ENCODE results near the gene TMEM170B. TPM values are rescaled to one million over a fixed set of nuclear protein-coding genes. Genes with fewer than 3 reads are reported as not detected.
"Not testable (repeated sequence)": the region's sequence is repeated elsewhere in the genome, so short reads cannot be mapped to it uniquely, and the experiment has no call there.

Gene TMEM170B
- total RNA-seq, 2 experiments from 2014 or later, result 1.4 to 1.6 TPM

GRCh38 chr6:11538819-11539468, 1.4 kb downstream of the TMEM170B start:
- Mint-ChIP-seq H3K9me3 (no peaks in the 10 kb centered on the region), H3K4me1 (peaks cover 9% of the 10 kb centered on the region), H3K27ac (no peak overlapping the region), H3K36me3 (no peaks in the 10 kb centered on the region), H3K4me3 (peak overlapping the region; percentile 77), H3K27me3 (peaks cover 35% of the 10 kb centered on the region)
- POLR2A ChIA-PET, result no interaction called here
- no peak for ATAC-seq (ENCODE audit: low read depth)
- DNase-seq, result no peak

- no peak overlapping the region for H3K27ac Mint-ChIP-seq
- H3K27me3 Mint-ChIP-seq, result peaks cover 9% of the 10 kb centered on the region
- no peaks in the 10 kb centered on the region for H3K9me3 Mint-ChIP-seq
- H3K36me3 Mint-ChIP-seq, result no peaks in the 10 kb centered on the region
- H3K4me3 Mint-ChIP-seq, result no peak overlapping the region
- DNase-seq, result no peak
- POLR2A ChIA-PET, result no interaction called here
- ATAC-seq (ENCODE audit: low read depth), result no peak
- H3K4me1 Mint-ChIP-seq, result peaks cover 4% of the 10 kb centered on the region
Observed at GRCh38 chr6:11542863-11543262, 5.3 kb downstream of the TMEM170B start.

GRCh38 chr6:11543919-11544518, 6.5 kb downstream of the TMEM170B start:
- POLR2A ChIA-PET, result no interaction called here
- Mint-ChIP-seq H3K27me3 (peaks cover 4% of the 10 kb centered on the region), H3K27ac (no peak overlapping the region), H3K36me3 (no peaks in the 10 kb centered on the region), H3K4me1 (no peaks in the 10 kb centered on the region), H3K9me3 (no peaks in the 10 kb centered on the region), H3K4me3 (no peak overlapping the region)
- ATAC-seq (ENCODE audit: low read depth), result no peak
- no peak for DNase-seq

GRCh38 chr6:11547846-11548245, 10.3 kb downstream of the TMEM170B start:
- not testable (repeated sequence) for H3K27me3 Mint-ChIP-seq, H3K36me3 Mint-ChIP-seq

GRCh38 chr6:11548578-11548977, 11.0 kb downstream of the TMEM170B start:
- H3K4me1 Mint-ChIP-seq; H3K27me3 Mint-ChIP-seq; POLR2A ChIA-PET; DNase-seq; H3K27ac Mint-ChIP-seq; H3K4me3 Mint-ChIP-seq; H3K36me3 Mint-ChIP-seq; H3K9me3 Mint-ChIP-seq; ATAC-seq (ENCODE audit: low read depth): not testable (repeated sequence)

More at GRCh38 chr6:11547846-11548245, 10.3 kb downstream of the TMEM170B start:
- DNase-seq; H3K27ac Mint-ChIP-seq; POLR2A ChIA-PET; H3K9me3 Mint-ChIP-seq; ATAC-seq (ENCODE audit: low read depth); H3K4me1 Mint-ChIP-seq; H3K4me3 Mint-ChIP-seq: not testable (repeated sequence)

GRCh38 chr6:11551053-11551452, 13.5 kb downstream of the TMEM170B start:
- ATAC-seq (ENCODE audit: low read depth), result no peak

GRCh38 chr6:11552442-11552841, 14.9 kb downstream of the TMEM170B start:
- DNase-seq, result no peak
- H3K27ac Mint-ChIP-seq, result no peak overlapping the region
- H3K9me3 Mint-ChIP-seq, result no peaks in the 10 kb centered on the region
- H3K27me3 Mint-ChIP-seq, result no peaks in the 10 kb centered on the region
- no peak for ATAC-seq (ENCODE audit: low read depth)
- POLR2A ChIA-PET, result no interaction called here
- H3K4me1 Mint-ChIP-seq, result peaks cover 7% of the 10 kb centered on the region
- H3K36me3 Mint-ChIP-seq, result no peaks in the 10 kb centered on the region
- no peak overlapping the region for H3K4me3 Mint-ChIP-seq

More at GRCh38 chr6:11551053-11551452, 13.5 kb downstream of the TMEM170B start:
- Mint-ChIP-seq H3K36me3 (no peaks in the 10 kb centered on the region), H3K4me1 (peaks cover 7% of the 10 kb centered on the region), H3K9me3 (no peaks in the 10 kb centered on the region), H3K27me3 (no peaks in the 10 kb centered on the region), H3K4me3 (no peak overlapping the region), H3K27ac (no peak overlapping the region)
- DNase-seq, result no peak
- POLR2A ChIA-PET, result no interaction called here

- Mint-ChIP-seq H3K9me3 (no peaks in the 10 kb centered on the region), H3K27ac (no peak overlapping the region), H3K27me3 (no peaks in the 10 kb centered on the region), H3K36me3 (no peaks in the 10 kb centered on the region), H3K4me1 (peaks cover 7% of the 10 kb centered on the region), H3K4me3 (no peak overlapping the region)
- ATAC-seq (ENCODE audit: low read depth) (no peak), DNase-seq (no peak)
- POLR2A ChIA-PET, result no interaction called here
Observed at GRCh38 chr6:11553824-11554223, 16.3 kb downstream of the TMEM170B start.

- no peaks in the 10 kb centered on the region for H3K9me3 Mint-ChIP-seq
- H3K27me3 Mint-ChIP-seq, result no peaks in the 10 kb centered on the region
- no peaks in the 10 kb centered on the region for H3K36me3 Mint-ChIP-seq
- no peak overlapping the region for H3K27ac Mint-ChIP-seq
- ATAC-seq (ENCODE audit: low read depth) (no peak), DNase-seq (no peak)
- H3K4me3 Mint-ChIP-seq, result no peak overlapping the region
- peaks cover 4% of the 10 kb centered on the region for H3K4me1 Mint-ChIP-seq
- POLR2A ChIA-PET, result no interaction called here
Observed at GRCh38 chr6:11556309-11556708, 18.8 kb downstream of the TMEM170B start.

GRCh38 chr6:11563793-11564192, 26.2 kb downstream of the TMEM170B start:
- POLR2A ChIA-PET, result no interaction called here
- Mint-ChIP-seq H3K27me3 (no peaks in the 10 kb centered on the region), H3K27ac (no peak overlapping the region), H3K4me1 (peaks cover 2% of the 10 kb centered on the region), H3K36me3 (no peaks in the 10 kb centered on the region), H3K9me3 (no peaks in the 10 kb centered on the region), H3K4me3 (no peak overlapping the region)
- DNase-seq, result no peak
- no peak for ATAC-seq (ENCODE audit: low read depth)

GRCh38 chr6:11566609-11567008, 29.1 kb downstream of the TMEM170B start:
- Mint-ChIP-seq H3K36me3 (no peaks in the 10 kb centered on the region), H3K27ac (no peak overlapping the region), H3K9me3 (no peaks in the 10 kb centered on the region), H3K27me3 (no peaks in the 10 kb centered on the region), H3K4me3 (no peak overlapping the region), H3K4me1 (peaks cover 2% of the 10 kb centered on the region)
- POLR2A ChIA-PET, result no interaction called here
- ATAC-seq (ENCODE audit: low read depth), result no peak
- DNase-seq, result no peak

- Mint-ChIP-seq H3K27ac (no peak overlapping the region), H3K9me3 (no peaks in the 10 kb centered on the region), H3K27me3 (no peaks in the 10 kb centered on the region), H3K4me1 (peaks cover 3% of the 10 kb centered on the region), H3K36me3 (no peaks in the 10 kb centered on the region), H3K4me3 (no peak overlapping the region)
- POLR2A ChIA-PET, result no interaction called here
- no peak for ATAC-seq (ENCODE audit: low read depth)
- DNase-seq, result no peak
Observed at GRCh38 chr6:11571073-11571472, 33.5 kb downstream of the TMEM170B start.

GRCh38 chr6:11575408-11576033, 38.0 kb downstream of the TMEM170B start:
- Mint-ChIP-seq H3K36me3 (no peaks in the 10 kb centered on the region), H3K27ac (no peak overlapping the region), H3K4me1 (peaks cover 3% of the 10 kb centered on the region), H3K9me3 (no peaks in the 10 kb centered on the region), H3K27me3 (no peaks in the 10 kb centered on the region), H3K4me3 (no peak overlapping the region)
- POLR2A ChIA-PET, result interaction anchor here (0.7 kb wide), 1 partner anchor 479 kb away, joined by 3 read pairs; no protein-coding TSS in a partner anchor
- DNase-seq (no peak), ATAC-seq (ENCODE audit: low read depth) (peak; percentile 98)
